SJSA1 (cell line): Measurements from ENCODE around the gene CATSPERD. TPM values are rescaled to one million over a fixed set of nuclear protein-coding genes. Genes with fewer than 3 reads are reported as not detected.
"Not testable (repeated sequence)": the region's sequence is repeated elsewhere in the genome, so short reads cannot be mapped to it uniquely, and the experiment has no call there.

ENCODE experiments used
- DNase-seq, 2 experiments: peaks; one replicate each; pipeline ENCODE4 v3.0.0-alpha.2; 2015 to 2020; ENCODE audit warnings: low spot score in 2 of 2, low read depth in 1 of 2
- H3K27ac ChIP-seq: fragments of 250-450 bp; sonication (Bioruptor Pico); 2 replicates; pipeline ENCODE4 v1.5.1; 2020; ENCODE audit warnings: mild to moderate bottlenecking, moderate library complexity
- H3K27me3 ChIP-seq: fragments of 250-450 bp; sonication (Bioruptor Pico); replicated peaks from 2 replicates; pipeline ENCODE4 v1.5.1; 2020; ENCODE audit warnings: mild to moderate bottlenecking, moderate library complexity
- H3K36me3 ChIP-seq: fragments of 250-450 bp; sonication (Bioruptor Pico); 2 replicates; pipeline ENCODE4 v1.5.1; 2020; ENCODE audit warnings: mild to moderate bottlenecking
- H3K4me1 ChIP-seq: fragments of 250-450 bp; sonication (Bioruptor Pico); replicated peaks from 2 replicates; pipeline ENCODE4 v1.6.1; 2021; ENCODE audit warnings: mild to moderate bottlenecking
- H3K4me3 ChIP-seq: fragments of 250-450 bp; sonication (Bioruptor Pico); 2 replicates; pipeline ENCODE4 v1.5.1; 2020; ENCODE audit warnings: mild to moderate bottlenecking
- H3K9me3 ChIP-seq: fragments of 250-450 bp; sonication (Bioruptor Pico); replicated peaks from 2 replicates; pipeline ENCODE4 v1.5.1; 2020; ENCODE audit warnings: mild to moderate bottlenecking
- total RNA-seq: library from RNA; depleted of rRNA; stranded (reverse); fragments of >200 nt; shearing (Covaris generic); gene quantifications from 2 replicates; pipeline ENCODE4 v1.2.3, GENCODE V29; 2014

CATSPERD gene
- total RNA-seq, 1 experiment from 2014 or later = not detected

DNA sequence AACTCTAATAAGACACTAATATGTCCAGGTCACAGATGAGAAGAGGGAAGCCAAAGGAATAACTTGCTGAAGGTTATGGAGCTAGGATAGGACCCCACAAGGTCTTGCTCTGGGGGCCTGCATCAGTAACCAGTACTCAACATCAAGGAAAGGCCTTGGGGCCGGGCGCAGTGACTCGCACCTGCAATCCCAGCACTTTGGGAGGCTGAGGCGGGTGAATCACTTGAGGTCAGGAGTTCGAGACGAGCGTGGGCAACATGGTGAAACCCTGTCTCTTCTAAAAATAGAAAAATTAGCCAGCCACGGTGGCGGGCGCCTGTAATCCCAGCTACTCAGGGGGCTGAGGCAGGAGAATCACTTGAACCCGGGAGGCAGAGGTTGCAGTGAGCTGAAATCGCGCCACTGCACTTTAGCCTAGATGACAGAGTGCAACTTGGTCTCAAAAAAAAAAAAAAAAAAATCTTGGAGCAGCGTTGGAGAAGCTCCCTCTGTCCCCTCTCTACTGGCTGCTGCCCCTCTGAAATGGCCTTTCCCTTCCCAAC is 2.3 kb upstream of the CATSPERD start:
- DNase-seq = no peak
- no peaks in the 10 kb centered on the region for H3K9me3 ChIP-seq
- H3K36me3 ChIP-seq = peaks cover 32% of the 10 kb centered on the region
- peaks cover 15% of the 10 kb centered on the region for H3K4me1 ChIP-seq
- H3K4me3 ChIP-seq = peak overlapping the region; percentile 74
- H3K27ac ChIP-seq = peak overlapping the region; percentile 72
- no peaks in the 10 kb centered on the region for H3K27me3 ChIP-seq

DNA sequence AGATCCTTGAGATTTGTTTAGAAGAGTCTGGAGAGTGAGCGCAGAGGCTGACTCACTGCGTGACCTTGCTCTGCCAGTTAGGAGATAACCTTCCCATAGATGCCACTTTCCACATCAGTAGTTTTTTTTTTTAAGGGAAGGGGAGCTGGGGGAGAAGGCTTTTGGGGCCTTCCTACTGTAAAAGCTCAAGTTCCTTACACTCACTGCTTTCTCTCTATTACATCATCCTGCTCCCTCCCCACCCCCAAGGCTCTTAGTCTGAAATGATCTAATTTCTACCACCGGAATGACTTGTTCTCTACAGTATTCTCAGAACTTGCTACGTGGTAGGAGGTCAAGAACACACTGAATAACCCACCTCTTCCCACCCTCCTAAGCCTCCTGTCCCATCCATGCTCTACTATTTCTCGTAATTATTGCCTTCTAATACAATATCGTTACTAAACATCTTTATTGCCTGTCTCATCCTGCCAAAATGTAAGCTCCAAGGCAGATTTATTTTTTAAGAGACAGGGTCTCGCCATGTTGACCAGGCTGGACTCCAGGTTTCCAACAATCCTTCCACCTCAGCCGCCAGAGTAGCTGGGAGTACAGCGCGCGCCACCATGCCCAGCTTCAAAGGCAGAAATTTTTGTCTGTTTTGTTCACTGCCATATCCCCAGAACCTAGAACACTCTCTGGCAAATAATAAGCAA is 1.7 kb upstream of the CATSPERD start:
- H3K27ac ChIP-seq = peak overlapping the region; percentile 72
- peak overlapping the region; percentile 74 for H3K4me3 ChIP-seq
- peak in 1 of 2 experiments; percentile 72 for DNase-seq
- H3K9me3 ChIP-seq = no peaks in the 10 kb centered on the region
- H3K4me1 ChIP-seq = peaks cover 15% of the 10 kb centered on the region
- no peaks in the 10 kb centered on the region for H3K27me3 ChIP-seq
- H3K36me3 ChIP-seq = peaks cover 26% of the 10 kb centered on the region

- H3K36me3 ChIP-seq = peaks cover 21% of the 10 kb centered on the region
- H3K9me3 ChIP-seq = no peaks in the 10 kb centered on the region
- peaks cover 15% of the 10 kb centered on the region for H3K4me1 ChIP-seq
- H3K27me3 ChIP-seq = no peaks in the 10 kb centered on the region
- H3K4me3 ChIP-seq = peak overlapping the region; percentile 74
- peak in 1 of 2 experiments; percentile 44 for DNase-seq
- H3K27ac ChIP-seq = peak overlapping the region; percentile 72
These were observed 1.0 kb upstream of the CATSPERD start for GRCh38 chr19:5719274-5719960.

DNA sequence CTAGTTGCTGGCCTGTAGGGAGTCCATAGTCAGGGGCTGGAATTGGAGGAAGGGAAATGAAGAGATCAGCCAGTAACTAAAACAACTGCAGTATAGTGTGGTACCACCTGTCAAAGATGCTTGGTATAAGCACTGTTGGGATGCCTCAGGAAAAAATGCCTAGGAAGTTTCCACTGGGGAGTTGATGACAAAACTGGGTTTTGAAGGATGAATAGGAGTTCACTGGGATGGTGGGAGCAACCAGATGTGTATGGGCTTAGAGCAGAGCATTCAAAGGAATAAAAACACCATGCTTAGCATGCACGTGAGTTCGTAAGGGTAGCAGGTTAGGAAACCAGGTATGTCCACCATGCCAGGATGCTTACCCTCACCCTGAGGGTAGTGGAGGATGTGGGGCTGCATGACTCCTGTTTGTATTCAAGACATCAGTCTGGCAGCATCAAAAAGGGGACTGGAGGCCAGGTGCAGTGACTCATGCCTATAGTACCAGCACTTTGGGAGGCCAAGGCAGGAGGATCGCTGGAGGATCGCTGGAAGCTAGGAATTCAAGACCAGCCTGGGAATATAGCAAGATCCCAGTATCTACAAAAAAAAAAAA is 7.1 kb downstream of the CATSPERD start:
- Histone ChIP-seq H3K36me3 (no peaks in the 10 kb centered on the region), H3K4me1 (no peaks in the 10 kb centered on the region), H3K27ac (no peak overlapping the region), H3K27me3 (0 out of 2 replicates have a peak, but pooled peaks cover 2% of the 10 kb centered on the region), H3K4me3 (no peak overlapping the region), H3K9me3 (no peaks in the 10 kb centered on the region)
- DNase-seq = no peak

DNA sequence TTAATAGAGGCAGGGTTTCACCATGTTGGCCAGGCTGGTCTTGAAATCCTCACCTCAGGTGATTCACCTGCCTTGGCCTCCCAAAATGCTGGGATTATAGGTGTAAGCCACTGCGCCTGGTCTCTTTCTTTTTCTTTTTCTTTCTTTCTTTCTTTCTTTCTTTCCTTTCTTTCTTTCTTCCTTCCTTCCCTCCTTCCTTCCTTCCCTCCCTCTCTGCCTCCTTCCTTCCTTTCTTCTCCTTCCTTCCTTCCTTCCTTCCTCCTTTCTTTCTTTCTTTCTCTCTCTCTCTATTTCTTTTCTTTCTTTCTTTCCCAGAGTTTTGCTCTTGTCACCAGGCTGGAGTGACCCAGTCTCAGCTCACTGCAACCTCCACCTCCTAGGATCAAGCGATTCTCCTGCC is 12.7 kb downstream of the CATSPERD start:
- H3K9me3 ChIP-seq, H3K27ac ChIP-seq, H3K4me1 ChIP-seq, H3K27me3 ChIP-seq, H3K4me3 ChIP-seq, DNase-seq, H3K36me3 ChIP-seq: not testable (repeated sequence)

- Histone ChIP-seq H3K4me3 (no peak overlapping the region), H3K27me3 (no peaks in the 10 kb centered on the region), H3K36me3 (no peaks in the 10 kb centered on the region), H3K9me3 (no peaks in the 10 kb centered on the region), H3K4me1 (no peaks in the 10 kb centered on the region), H3K27ac (no peak overlapping the region)
- DNase-seq = no peak
These were observed 18.0 kb downstream of the CATSPERD start for GRCh38 chr19:5738423-5738822.

- no peak overlapping the region for H3K27ac ChIP-seq
- no peaks in the 10 kb centered on the region for H3K36me3 ChIP-seq
- peaks cover 9% of the 10 kb centered on the region; the same call in 1 of the 2 replicates for H3K27me3 ChIP-seq
- H3K4me1 ChIP-seq = no peaks in the 10 kb centered on the region
- no peak overlapping the region for H3K4me3 ChIP-seq
- no peak for DNase-seq
- no peaks in the 10 kb centered on the region for H3K9me3 ChIP-seq
These were observed 21.6 kb downstream of the CATSPERD start for GRCh38 chr19:5742051-5742450.

GRCh38 chr19:5743630-5744029 is 23.2 kb downstream of the CATSPERD start:
- H3K36me3 ChIP-seq = no peaks in the 10 kb centered on the region
- DNase-seq = no peak

GRCh38 chr19:5744999-5745398 is 24.6 kb downstream of the CATSPERD start:
- H3K4me1 ChIP-seq, DNase-seq, H3K27ac ChIP-seq, H3K9me3 ChIP-seq, H3K4me3 ChIP-seq, H3K36me3 ChIP-seq: not testable (repeated sequence)
- peaks cover 12% of the 10 kb centered on the region for H3K27me3 ChIP-seq

More at GRCh38 chr19:5743630-5744029, 23.2 kb downstream of the CATSPERD start:
- H3K9me3 ChIP-seq = no peaks in the 10 kb centered on the region
- peaks cover 12% of the 10 kb centered on the region for H3K27me3 ChIP-seq
- H3K27ac ChIP-seq = no peak overlapping the region
- no peaks in the 10 kb centered on the region for H3K4me1 ChIP-seq
- no peak overlapping the region for H3K4me3 ChIP-seq

- H3K36me3 ChIP-seq, H3K4me1 ChIP-seq, H3K27ac ChIP-seq, H3K4me3 ChIP-seq, H3K9me3 ChIP-seq, DNase-seq: not testable (repeated sequence)
- H3K27me3 ChIP-seq = peaks cover 12% of the 10 kb centered on the region
These were observed 28.5 kb downstream of the CATSPERD start for GRCh38 chr19:5748920-5749319.

- Histone ChIP-seq H3K4me3 (no peak overlapping the region), H3K27me3 (peaks cover 12% of the 10 kb centered on the region), H3K9me3 (no peaks in the 10 kb centered on the region), H3K36me3 (no peaks in the 10 kb centered on the region), H3K4me1 (no peaks in the 10 kb centered on the region), H3K27ac (no peak overlapping the region)
- DNase-seq = no peak
These were observed 29.1 kb downstream of the CATSPERD start for GRCh38 chr19:5749505-5749904.

DNA sequence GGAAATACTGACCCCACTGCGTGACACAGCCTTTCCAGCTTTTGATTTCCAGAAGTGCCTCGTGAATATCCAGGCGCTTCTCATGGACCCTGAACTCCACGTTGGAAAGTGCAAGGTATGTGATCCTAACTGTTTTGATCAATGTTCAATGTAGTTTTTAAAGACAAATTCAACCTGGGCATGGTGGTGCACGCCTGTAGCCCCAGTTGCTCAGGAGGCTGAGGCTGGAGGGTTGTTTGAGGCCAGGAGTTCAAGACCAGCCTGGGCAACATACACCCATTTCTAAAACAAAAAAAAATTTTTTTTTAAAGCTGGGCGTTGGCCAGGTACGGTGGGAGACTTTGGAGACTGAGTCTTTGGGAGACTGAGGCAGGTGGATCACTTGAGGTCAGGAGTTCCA is 31.3 kb downstream of the CATSPERD start:
- H3K9me3 ChIP-seq = no peaks in the 10 kb centered on the region

DNA sequence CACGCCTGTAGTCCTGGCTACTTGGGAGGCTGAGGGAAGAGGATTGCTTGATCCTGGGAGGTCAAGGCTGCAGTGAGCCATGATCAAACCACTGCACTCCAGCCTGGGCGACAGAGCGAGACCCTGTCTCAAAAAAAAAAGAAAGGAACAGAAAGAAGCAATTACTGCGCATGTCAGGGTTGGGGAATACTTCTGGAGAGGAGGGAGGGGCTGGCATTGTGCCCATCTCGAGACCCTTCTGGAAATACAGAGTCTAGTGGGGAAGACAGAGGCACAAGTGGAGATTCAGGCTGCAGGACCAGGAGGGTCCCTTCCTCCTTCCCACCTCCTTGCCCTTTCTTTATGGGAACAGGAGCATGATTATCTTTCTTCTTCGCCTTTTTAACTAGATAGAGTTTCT is 33.3 kb downstream of the CATSPERD start:
- no peak overlapping the region for H3K4me3 ChIP-seq
- H3K9me3 ChIP-seq = no peaks in the 10 kb centered on the region
- H3K36me3 ChIP-seq = no peaks in the 10 kb centered on the region
- no peaks in the 10 kb centered on the region for H3K27me3 ChIP-seq
- DNase-seq = no peak
- no peak overlapping the region for H3K27ac ChIP-seq
- no peaks in the 10 kb centered on the region for H3K4me1 ChIP-seq

More for the DNA sequence above, 31.3 kb downstream of the CATSPERD start:
- peaks cover 4% of the 10 kb centered on the region; the same call in 1 of the 2 replicates for H3K27me3 ChIP-seq
- H3K27ac ChIP-seq = no peak overlapping the region
- H3K4me3 ChIP-seq = no peak overlapping the region
- H3K36me3 ChIP-seq = no peaks in the 10 kb centered on the region
- H3K4me1 ChIP-seq = no peaks in the 10 kb centered on the region
- DNase-seq = no peak
